HepG2 (cell line): ENCODE data around the gene GRAMD2A. TPM values are rescaled to one million over a fixed set of nuclear protein-coding genes. Genes with fewer than 3 reads are reported as not detected.

ENCODE experiments used
- CHD4 ChIP-seq: fragments of 200-600 bp; sonication (generic); IDR thresholded peaks from 2 replicates; pipeline ENCODE4 v1.7.0; 2017; ENCODE audit warnings: mild to moderate bottlenecking, low read length, borderline replicate concordance
- GABPB1 ChIP-seq: IDR thresholded peaks from 2 replicates; pipeline ENCODE4 v1.6.1; 2016; ENCODE audit warnings: mild to moderate bottlenecking, missing genetic modification reagents, moderate library complexity, missing compliant biosample characterization
- HCFC1 ChIP-seq: fragments of 150-350 bp; IDR thresholded peaks from 2 replicates; pipeline ENCODE4 v1.6.1; 2014; ENCODE audit warnings: low read depth, low read length
- HNRNPH1 ChIP-seq: fragments of 200-400 bp; formaldehyde crosslinking; optimal IDR thresholded peaks from 2 replicates; pipeline ENCODE3; 2017; ENCODE audit warnings: mild to moderate bottlenecking, low read depth, low read length
- PAWR ChIP-seq: sonication (generic); formaldehyde crosslinking; IDR thresholded peaks from 2 replicates; pipeline ENCODE4 v1.4.0; 2020; ENCODE audit warnings: missing genetic modification reagents, mild to moderate bottlenecking, borderline replicate concordance
- REXO4 ChIP-seq: sonication (generic); formaldehyde crosslinking; IDR thresholded peaks from 2 replicates; pipeline ENCODE4 v1.8.0; 2022; ENCODE audit warnings: missing genetic modification reagents, mild to moderate bottlenecking, borderline replicate concordance
- SMAD1 ChIP-seq: sonication (generic); formaldehyde crosslinking; IDR thresholded peaks from 2 replicates; pipeline ENCODE4 v1.4.0; 2020; ENCODE audit warnings: missing genetic modification reagents, low read depth, mild to moderate bottlenecking, borderline replicate concordance
- SP2 ChIP-seq: sonication (generic); formaldehyde crosslinking; IDR thresholded peaks from 2 replicates; pipeline ENCODE4 v1.5.1; 2020; ENCODE audit warnings: mild to moderate bottlenecking, missing genetic modification reagents
- ZFP41 ChIP-seq: sonication (generic); formaldehyde crosslinking; IDR thresholded peaks from 2 replicates; pipeline ENCODE4 v1.4.0; 2020; ENCODE audit warnings: mild to moderate bottlenecking, missing genetic modification reagents, borderline replicate concordance
- ZNF12 ChIP-seq: sonication (generic); formaldehyde crosslinking; IDR thresholded peaks from 2 replicates; pipeline ENCODE4 v1.5.0; 2020; ENCODE audit warnings: missing genetic modification reagents
- ZNF367 ChIP-seq: sonication (generic); formaldehyde crosslinking; IDR thresholded peaks from 2 replicates; pipeline ENCODE4 v1.4.0; 2020; ENCODE audit warnings: missing genetic modification reagents, borderline replicate concordance
- ZNF563 ChIP-seq: sonication (generic); formaldehyde crosslinking; IDR thresholded peaks from 2 replicates; pipeline ENCODE4 v1.8.0; 2022; ENCODE audit warnings: mild to moderate bottlenecking, moderate library complexity, missing genetic modification reagents
- ZNF746 ChIP-seq: sonication (generic); formaldehyde crosslinking; IDR thresholded peaks from 2 replicates; pipeline ENCODE4 v1.8.0; 2022; ENCODE audit warnings: mild to moderate bottlenecking, missing genetic modification reagents
- polyA plus RNA-seq, 8 experiments: library from polyadenylated mRNA; depleted of rRNA in 3 of 8; stranded (reverse) in 7 of 8; unstranded in 1 of 8; fragments of >200 nt; fragmentation: Illumina TruSeq in 4 of 8; extraction: Trizol in 4 of 8; gene quantifications; 2 replicates each; pipeline versions ENCODE4 v1.2.1 to v1.2.3, GENCODE V29; 2011 to 2016; ENCODE audit warnings: low read depth in 4 of 8, missing spikeins in 1 of 8, mixed read lengths in 1 of 8; ENCODE audit not compliant: insufficient read depth in 1 of 8
- total RNA-seq, 5 experiments: library from RNA; depleted of rRNA; stranded (reverse); fragments of >200 nt; fragmentation: Illumina TruSeq; extraction: Trizol; gene quantifications; 2 replicates each; pipeline ENCODE4 v1.2.3, GENCODE V29; 2016; ENCODE audit warnings: low read depth in 1 of 5
- TF ChIP-seq, protein P1 (sequence below): IDR thresholded peaks from 2 replicates; pipeline ENCODE4 v1.6.1; 2016; ENCODE audit warnings: low read depth, missing genetic modification reagents, missing compliant biosample characterization
- TF ChIP-seq, protein P2 (sequence below): sonication (generic); formaldehyde crosslinking; IDR thresholded peaks from 2 replicates; pipeline ENCODE4 v1.5.0; 2020; ENCODE audit warnings: missing genetic modification reagents, mild to moderate bottlenecking, borderline replicate concordance
- TF ChIP-seq, protein P3 (sequence below): sonication (generic); formaldehyde crosslinking; IDR thresholded peaks from 2 replicates; pipeline ENCODE4 v1.4.0; 2020; ENCODE audit warnings: mild to moderate bottlenecking, missing genetic modification reagents
- TF ChIP-seq, protein P4 (sequence below): IDR thresholded peaks from 2 replicates; pipeline ENCODE4 v1.6.1; 2016; ENCODE audit warnings: missing biosample characterization, missing genetic modification reagents, low read depth
- TF ChIP-seq, protein P5 (sequence below): sonication (generic); formaldehyde crosslinking; IDR thresholded peaks from 2 replicates; pipeline ENCODE4 v1.4.0; 2020; ENCODE audit warnings: mild to moderate bottlenecking, missing genetic modification reagents

Gene GRAMD2A
- total and polyA plus RNA-seq, 2 of the 13 experiments (the other 11 are each of a cell fraction or from before 2014, with no cell fraction given) = 0.04 TPM; not detected in 1

DNA sequence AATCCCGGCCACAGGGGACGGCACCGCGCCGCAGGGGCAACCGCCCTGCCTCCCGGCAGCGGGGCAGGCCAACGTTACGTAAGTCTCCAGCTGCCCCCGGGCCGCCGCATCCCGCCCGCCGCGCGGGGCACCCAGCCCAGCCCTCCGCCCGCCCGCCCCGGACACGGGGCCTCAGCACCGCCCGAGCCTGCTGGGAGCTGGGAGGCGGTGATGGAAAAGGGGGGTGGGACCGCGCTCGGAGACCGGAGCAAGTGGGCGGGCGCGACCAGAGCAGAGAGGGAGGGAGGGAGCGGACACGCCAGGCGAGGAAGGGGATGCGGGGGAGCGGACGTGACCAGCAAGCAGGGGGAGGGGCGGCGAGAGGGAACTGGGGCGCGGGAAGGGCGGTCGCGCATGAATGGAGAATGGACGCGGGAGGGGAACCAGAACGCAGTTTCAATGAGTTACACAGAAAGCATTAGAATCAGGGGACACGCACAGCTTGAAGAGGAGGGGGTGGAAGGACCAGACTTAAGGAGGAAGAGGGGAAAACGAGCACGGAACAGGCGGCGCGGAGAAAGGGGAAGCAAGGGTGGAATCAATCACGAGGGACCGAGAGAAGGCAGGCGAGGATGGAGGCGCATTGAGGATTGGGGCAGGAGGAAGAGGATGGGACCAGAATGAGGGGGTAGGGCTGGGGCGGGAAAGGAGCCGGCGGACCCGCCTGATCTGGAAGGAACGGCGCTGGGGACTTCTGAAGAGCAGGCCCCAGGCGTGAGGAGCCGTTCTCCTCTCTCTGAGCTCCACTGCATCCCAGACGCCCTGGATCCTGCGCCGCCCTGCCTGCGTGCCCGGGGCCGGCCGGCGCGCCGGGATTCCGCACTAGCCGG is 32.8 kb upstream of the GRAMD2A start (continued):
- TF ChIP-seq, protein P1, sequence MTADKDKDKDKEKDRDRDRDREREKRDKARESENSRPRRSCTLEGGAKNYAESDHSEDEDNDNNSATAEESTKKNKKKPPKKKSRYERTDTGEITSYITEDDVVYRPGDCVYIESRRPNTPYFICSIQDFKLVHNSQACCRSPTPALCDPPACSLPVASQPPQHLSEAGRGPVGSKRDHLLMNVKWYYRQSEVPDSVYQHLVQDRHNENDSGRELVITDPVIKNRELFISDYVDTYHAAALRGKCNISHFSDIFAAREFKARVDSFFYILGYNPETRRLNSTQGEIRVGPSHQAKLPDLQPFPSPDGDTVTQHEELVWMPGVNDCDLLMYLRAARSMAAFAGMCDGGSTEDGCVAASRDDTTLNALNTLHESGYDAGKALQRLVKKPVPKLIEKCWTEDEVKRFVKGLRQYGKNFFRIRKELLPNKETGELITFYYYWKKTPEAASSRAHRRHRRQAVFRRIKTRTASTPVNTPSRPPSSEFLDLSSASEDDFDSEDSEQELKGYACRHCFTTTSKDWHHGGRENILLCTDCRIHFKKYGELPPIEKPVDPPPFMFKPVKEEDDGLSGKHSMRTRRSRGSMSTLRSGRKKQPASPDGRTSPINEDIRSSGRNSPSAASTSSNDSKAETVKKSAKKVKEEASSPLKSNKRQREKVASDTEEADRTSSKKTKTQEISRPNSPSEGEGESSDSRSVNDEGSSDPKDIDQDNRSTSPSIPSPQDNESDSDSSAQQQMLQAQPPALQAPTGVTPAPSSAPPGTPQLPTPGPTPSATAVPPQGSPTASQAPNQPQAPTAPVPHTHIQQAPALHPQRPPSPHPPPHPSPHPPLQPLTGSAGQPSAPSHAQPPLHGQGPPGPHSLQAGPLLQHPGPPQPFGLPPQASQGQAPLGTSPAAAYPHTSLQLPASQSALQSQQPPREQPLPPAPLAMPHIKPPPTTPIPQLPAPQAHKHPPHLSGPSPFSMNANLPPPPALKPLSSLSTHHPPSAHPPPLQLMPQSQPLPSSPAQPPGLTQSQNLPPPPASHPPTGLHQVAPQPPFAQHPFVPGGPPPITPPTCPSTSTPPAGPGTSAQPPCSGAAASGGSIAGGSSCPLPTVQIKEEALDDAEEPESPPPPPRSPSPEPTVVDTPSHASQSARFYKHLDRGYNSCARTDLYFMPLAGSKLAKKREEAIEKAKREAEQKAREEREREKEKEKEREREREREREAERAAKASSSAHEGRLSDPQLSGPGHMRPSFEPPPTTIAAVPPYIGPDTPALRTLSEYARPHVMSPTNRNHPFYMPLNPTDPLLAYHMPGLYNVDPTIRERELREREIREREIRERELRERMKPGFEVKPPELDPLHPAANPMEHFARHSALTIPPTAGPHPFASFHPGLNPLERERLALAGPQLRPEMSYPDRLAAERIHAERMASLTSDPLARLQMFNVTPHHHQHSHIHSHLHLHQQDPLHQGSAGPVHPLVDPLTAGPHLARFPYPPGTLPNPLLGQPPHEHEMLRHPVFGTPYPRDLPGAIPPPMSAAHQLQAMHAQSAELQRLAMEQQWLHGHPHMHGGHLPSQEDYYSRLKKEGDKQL (CRISPR knock-in tag) = no peak; the same call in 1 of the 2 replicates
- TF ChIP-seq SP2 (CRISPR knock-in tag) = no peak
- TF ChIP-seq, protein P2, sequence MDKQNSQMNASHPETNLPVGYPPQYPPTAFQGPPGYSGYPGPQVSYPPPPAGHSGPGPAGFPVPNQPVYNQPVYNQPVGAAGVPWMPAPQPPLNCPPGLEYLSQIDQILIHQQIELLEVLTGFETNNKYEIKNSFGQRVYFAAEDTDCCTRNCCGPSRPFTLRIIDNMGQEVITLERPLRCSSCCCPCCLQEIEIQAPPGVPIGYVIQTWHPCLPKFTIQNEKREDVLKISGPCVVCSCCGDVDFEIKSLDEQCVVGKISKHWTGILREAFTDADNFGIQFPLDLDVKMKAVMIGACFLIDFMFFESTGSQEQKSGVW (CRISPR knock-in tag) = no peak
- TF ChIP-seq ZNF367 (CRISPR knock-in tag) = no peak
- TF ChIP-seq, protein P3, sequence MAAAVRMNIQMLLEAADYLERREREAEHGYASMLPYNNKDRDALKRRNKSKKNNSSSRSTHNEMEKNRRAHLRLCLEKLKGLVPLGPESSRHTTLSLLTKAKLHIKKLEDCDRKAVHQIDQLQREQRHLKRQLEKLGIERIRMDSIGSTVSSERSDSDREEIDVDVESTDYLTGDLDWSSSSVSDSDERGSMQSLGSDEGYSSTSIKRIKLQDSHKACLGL (CRISPR knock-in tag) = no peak
- TF ChIP-seq GABPB1 (CRISPR knock-in tag) = peak; percentile 59
- no peak for TF ChIP-seq HCFC1
- peak; percentile 98; the same call in 1 of the 2 replicates for TF ChIP-seq ZNF746 (CRISPR knock-in tag)
- no peak for TF ChIP-seq CHD4
- no peak for TF ChIP-seq PAWR (CRISPR knock-in tag)
- TF ChIP-seq HNRNPH1 = peak; percentile 72
- TF ChIP-seq ZFP41 (CRISPR knock-in tag) = no peak
- TF ChIP-seq ZNF12 (CRISPR knock-in tag) = no peak
- TF ChIP-seq SMAD1 (CRISPR knock-in tag) = no peak
- no peak for TF ChIP-seq REXO4 (CRISPR knock-in tag)
- peak; percentile 68 for TF ChIP-seq ZNF563 (CRISPR knock-in tag)
- TF ChIP-seq, protein P4, sequence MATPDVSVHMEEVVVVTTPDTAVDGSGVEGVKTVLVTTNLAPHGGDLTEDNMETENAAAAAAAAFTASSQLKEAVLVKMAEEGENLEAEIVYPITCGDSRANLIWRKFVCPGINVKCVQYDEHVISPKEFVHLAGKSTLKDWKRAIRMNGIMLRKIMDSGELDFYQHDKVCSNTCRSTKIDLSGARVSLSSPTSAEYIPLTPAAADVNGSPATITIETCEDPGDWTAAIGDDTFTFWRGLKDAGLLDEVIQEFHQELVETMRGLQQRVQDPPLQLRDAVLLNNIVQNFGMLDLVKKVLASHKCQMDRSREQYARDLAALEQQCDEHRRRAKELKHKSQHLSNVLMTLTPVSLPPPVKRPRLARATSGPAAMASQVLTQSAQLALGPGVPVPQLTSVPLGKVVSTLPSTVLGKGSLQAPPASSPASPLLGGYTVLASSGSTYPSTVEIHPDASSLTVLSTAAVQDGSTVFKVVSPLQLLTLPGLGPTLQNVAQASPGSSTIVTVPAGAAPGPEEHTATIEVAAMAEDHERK (CRISPR knock-in tag) = no peak
- TF ChIP-seq, protein P5, sequence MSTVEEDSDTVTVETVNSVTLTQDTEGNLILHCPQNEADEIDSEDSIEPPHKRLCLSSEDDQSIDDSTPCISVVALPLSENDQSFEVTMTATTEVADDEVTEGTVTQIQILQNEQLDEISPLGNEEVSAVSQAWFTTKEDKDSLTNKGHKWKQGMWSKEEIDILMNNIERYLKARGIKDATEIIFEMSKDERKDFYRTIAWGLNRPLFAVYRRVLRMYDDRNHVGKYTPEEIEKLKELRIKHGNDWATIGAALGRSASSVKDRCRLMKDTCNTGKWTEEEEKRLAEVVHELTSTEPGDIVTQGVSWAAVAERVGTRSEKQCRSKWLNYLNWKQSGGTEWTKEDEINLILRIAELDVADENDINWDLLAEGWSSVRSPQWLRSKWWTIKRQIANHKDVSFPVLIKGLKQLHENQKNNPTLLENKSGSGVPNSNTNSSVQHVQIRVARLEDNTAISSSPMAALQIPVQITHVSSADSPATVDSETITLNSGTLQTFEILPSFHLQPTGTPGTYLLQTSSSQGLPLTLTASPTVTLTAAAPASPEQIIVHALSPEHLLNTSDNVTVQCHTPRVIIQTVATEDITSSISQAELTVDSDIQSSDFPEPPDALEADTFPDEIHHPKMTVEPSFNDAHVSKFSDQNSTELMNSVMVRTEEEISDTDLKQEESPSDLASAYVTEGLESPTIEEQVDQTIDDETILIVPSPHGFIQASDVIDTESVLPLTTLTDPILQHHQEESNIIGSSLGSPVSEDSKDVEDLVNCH (CRISPR knock-in tag) = no peak
